GM20000 (cell line): ENCODE results near the gene MSS51.

ENCODE experiments used
- DNase-seq: peaks from one replicate; pipeline ENCODE4 v3.0.0; 2012; ENCODE audit warnings: low spot score
- CTCF ChIP-seq: IDR thresholded peaks from 2 replicates; pipeline ENCODE4 v1.5.1; 2012; ENCODE audit warnings: mild to moderate bottlenecking, control low read depth; ENCODE audit errors: extremely low read depth, missing control alignments

Gene MSS51

DNA sequence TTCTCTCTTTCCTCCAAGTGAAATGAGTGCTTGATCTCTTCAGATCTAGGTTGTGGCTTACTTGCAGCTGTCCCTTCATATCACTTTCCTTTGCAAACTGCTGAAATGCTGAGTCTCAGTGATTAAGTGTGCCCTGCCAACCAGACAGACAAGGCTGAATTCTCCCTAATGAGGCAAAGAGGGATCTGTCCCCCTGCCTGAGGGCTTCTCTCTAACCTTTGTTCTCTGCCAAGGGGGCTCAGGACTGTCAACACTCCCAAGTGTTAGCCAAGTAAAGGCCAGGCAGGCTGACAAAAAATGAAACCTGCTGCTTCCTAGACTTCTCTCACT lies at the start of gene MSS51:
Gene MSS51, minus strand, starts transcription at position 24 of the 330 bp plus-strand sequence. CDS start 5,277 bp downstream, outside the sequence.
- DNase-seq = no peak
- no peak for TF ChIP-seq CTCF

DNA sequence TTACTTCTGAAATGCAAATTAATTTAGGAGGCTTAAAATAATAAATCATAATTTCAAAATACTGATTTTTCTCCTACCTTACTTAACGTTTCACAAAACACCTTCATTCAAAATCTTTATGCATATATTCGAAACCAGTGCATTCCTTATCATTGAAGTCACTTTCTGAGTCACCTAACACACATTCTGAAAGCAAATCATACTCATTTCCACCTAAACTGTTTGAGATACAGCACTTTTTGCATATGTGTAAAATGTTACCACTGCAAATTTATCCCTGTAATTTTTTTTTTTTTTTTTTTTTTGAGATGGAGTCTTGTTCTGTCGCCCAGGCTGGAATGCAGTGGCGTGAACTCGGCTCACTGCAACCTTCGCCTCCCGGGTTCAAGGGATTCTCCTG lies 46.8 kb upstream of the MSS51 start:
- no peak for TF ChIP-seq CTCF
- peak; percentile 49 for DNase-seq

GRCh38 chr10:73478636-73479035 lies 45.3 kb upstream of the MSS51 start:
- DNase-seq = peak; percentile 24
- TF ChIP-seq CTCF = no peak

GRCh38 chr10:73471226-73471625 lies 37.9 kb upstream of the MSS51 start:
- TF ChIP-seq CTCF = no peak
- no peak for DNase-seq

GRCh38 chr10:73469579-73469978 lies 36.2 kb upstream of the MSS51 start:
- no peak for TF ChIP-seq CTCF
- no peak for DNase-seq

GRCh38 chr10:73467206-73467605 lies 33.8 kb upstream of the MSS51 start:
- peak; percentile 25 for DNase-seq
- no peak for TF ChIP-seq CTCF

DNA sequence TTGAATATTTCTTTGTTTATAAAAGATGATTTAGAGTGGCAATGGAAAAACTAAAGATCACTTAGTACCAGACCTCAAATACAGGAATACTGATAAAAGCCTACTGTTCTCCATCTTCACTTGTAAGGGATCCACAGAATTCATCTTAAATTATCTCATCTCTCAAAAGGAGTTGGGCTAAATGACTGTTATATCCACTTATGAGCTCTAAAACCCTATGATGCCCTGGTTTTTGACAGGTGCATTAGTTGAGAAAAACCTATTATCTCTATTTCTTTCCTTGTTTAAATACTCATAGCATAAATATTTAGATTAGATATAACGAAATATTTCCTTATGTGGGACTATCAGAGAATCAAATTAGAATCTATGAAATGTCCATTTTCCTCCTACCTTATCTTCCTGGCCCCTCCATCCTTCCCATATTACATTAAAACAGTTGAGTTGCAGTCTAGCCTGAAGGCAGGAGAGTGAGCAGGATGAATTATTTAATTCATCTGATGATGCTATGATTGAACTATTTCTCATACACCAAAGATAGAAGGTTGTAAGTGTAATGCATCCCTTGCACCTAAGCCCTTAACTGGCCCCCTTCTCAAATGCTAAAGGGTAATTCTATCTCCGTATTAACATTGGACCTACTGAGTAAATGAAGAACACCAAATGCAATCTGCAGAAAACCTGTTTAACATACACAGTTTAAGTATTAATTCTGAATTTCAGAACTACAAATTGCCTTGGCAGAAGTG lies 32.8 kb upstream of the MSS51 start:
- TF ChIP-seq CTCF = no peak
- no peak for DNase-seq
